HEK293 (cell line): ENCODE data around the gene IL6R.

Experiments used
- CTCF ChIA-PET: fragments of 350-600 bp; formaldehyde crosslinking; extraction: SDS; loops from one replicate; lab custom pipeline; 2021; ENCODE audit warnings: antibody characterized with exemption; lab: Yijun Ruan, JAX
- POLR2A ChIA-PET: fragments of 300-600 bp; formaldehyde crosslinking; extraction: SDS; loops from one replicate; lab custom pipeline; 2020; ENCODE audit warnings: antibody characterized with exemption, inconsistent platforms; lab: Yijun Ruan, JAX
- H3K27ac ChIP-seq: fragments of 200-500 bp; sonication (Bioruptor generic); 2 replicates; pipeline ENCODE4 v1.5.1; 2014; ENCODE audit warnings: low read depth, low read length, control low read depth, inconsistent platforms; ENCODE audit errors: extremely low read depth
- H3K36me3 ChIP-seq, 2 experiments: fragments of 200-500 bp in 1 of 2; sonication (Bioruptor generic) in 1 of 2; 1 replicate in 1 of 2; 2 replicates in 1 of 2; pipeline ENCODE4 v1.5.1; 2014 to 2017; ENCODE audit warnings: inconsistent platforms in 2 of 2, low read length in 2 of 2; ENCODE audit not compliant: control insufficient read depth in 2 of 2, insufficient read depth in 1 of 2
- H3K4me1 ChIP-seq: fragments of 200-500 bp; sonication (Bioruptor generic); 2 replicates; pipeline ENCODE4 v1.5.1; 2014; ENCODE audit warnings: mild to moderate bottlenecking, low read length, inconsistent platforms; ENCODE audit not compliant: control insufficient read depth, insufficient read depth
- H3K4me3 ChIP-seq: 2 replicates; pipeline ENCODE4 v1.5.1; 2011; ENCODE audit warnings: low read depth, mild to moderate bottlenecking, control low read depth, low read length, moderate library complexity
- H3K9me3 ChIP-seq: fragments of 200-500 bp; sonication (Bioruptor generic); 2 replicates; pipeline ENCODE4 v1.5.1; 2014; ENCODE audit warnings: low read depth, low read length, inconsistent platforms; ENCODE audit not compliant: control insufficient read depth, insufficient read depth
- BCL11B ChIP-seq: fragments of 450-650 bp; formaldehyde crosslinking; IDR thresholded peaks from 2 replicates; pipeline ENCODE4 v1.5.1; 2016; ENCODE audit warnings: low read depth, missing biosample characterization, missing genetic modification characterization
- GLI4 ChIP-seq: fragments of 450-650 bp; formaldehyde crosslinking; IDR thresholded peaks from 2 replicates; pipeline ENCODE4 v1.5.1; 2016; ENCODE audit warnings: missing biosample characterization, missing genetic modification characterization
- SP2 ChIP-seq: fragments of 450-650 bp; formaldehyde crosslinking; IDR thresholded peaks from 2 replicates; pipeline ENCODE4 v1.5.1; 2016; ENCODE audit warnings: missing biosample characterization, missing genetic modification characterization
- YY2 ChIP-seq: fragments of 450-650 bp; formaldehyde crosslinking; IDR thresholded peaks from 2 replicates; pipeline ENCODE4 v1.5.1; 2016; ENCODE audit warnings: missing biosample characterization, missing genetic modification characterization
- ZFP69B ChIP-seq: fragments of 450-650 bp; formaldehyde crosslinking; IDR thresholded peaks from 2 replicates; pipeline ENCODE4 v1.5.1; 2016; ENCODE audit warnings: missing biosample characterization, missing genetic modification characterization
- ZNF112 ChIP-seq: fragments of 450-650 bp; formaldehyde crosslinking; IDR thresholded peaks from 2 replicates; pipeline ENCODE4 v1.5.0; 2017; ENCODE audit warnings: missing biosample characterization, missing genetic modification characterization
- ZNF155 ChIP-seq: fragments of 450-650 bp; formaldehyde crosslinking; IDR thresholded peaks from 2 replicates; pipeline ENCODE4 v1.5.1; 2016; ENCODE audit warnings: missing biosample characterization, missing genetic modification characterization
- ZNF394 ChIP-seq: fragments of 450-650 bp; formaldehyde crosslinking; IDR thresholded peaks from 2 replicates; pipeline ENCODE4 v1.5.1; 2016; ENCODE audit warnings: missing biosample characterization, missing genetic modification characterization, mild to moderate bottlenecking, moderate library complexity, borderline replicate concordance
- ZNF416 ChIP-seq: fragments of 450-650 bp; formaldehyde crosslinking; IDR thresholded peaks from 2 replicates; pipeline ENCODE4 v1.5.1; 2016; ENCODE audit warnings: missing biosample characterization, missing genetic modification characterization
- ZNF473 ChIP-seq: fragments of 450-650 bp; formaldehyde crosslinking; IDR thresholded peaks from 2 replicates; pipeline ENCODE4 v1.5.1; 2017; ENCODE audit warnings: missing biosample characterization, missing genetic modification characterization
- ZNF548 ChIP-seq: fragments of 450-650 bp; formaldehyde crosslinking; IDR thresholded peaks from 2 replicates; pipeline ENCODE4 v1.5.1; 2016; ENCODE audit warnings: missing biosample characterization, missing genetic modification characterization
- ZNF558 ChIP-seq: fragments of 450-650 bp; formaldehyde crosslinking; IDR thresholded peaks from 2 replicates; pipeline ENCODE4 v1.5.1; 2016; ENCODE audit warnings: missing biosample characterization, missing genetic modification characterization
- ZNF658 ChIP-seq: fragments of 450-650 bp; formaldehyde crosslinking; IDR thresholded peaks from 2 replicates; pipeline ENCODE4; 2016; ENCODE audit warnings: missing biosample characterization, missing genetic modification characterization
- ZNF777 ChIP-seq: fragments of 450-650 bp; formaldehyde crosslinking; IDR thresholded peaks from 2 replicates; pipeline ENCODE4 v1.5.1; 2017; ENCODE audit warnings: missing biosample characterization, missing genetic modification characterization, borderline replicate concordance
- TF ChIP-seq, protein P1 (sequence below): fragments of 450-650 bp; formaldehyde crosslinking; IDR thresholded peaks from 2 replicates; pipeline ENCODE4 v1.5.1; 2017; ENCODE audit warnings: missing biosample characterization, missing genetic modification characterization
- TF ChIP-seq, protein P2 (sequence below): fragments of 450-650 bp; formaldehyde crosslinking; IDR thresholded peaks from 2 replicates; pipeline ENCODE4 v1.5.1; 2017; ENCODE audit warnings: missing biosample characterization, missing genetic modification characterization
- TF ChIP-seq, protein P3 (sequence below): fragments of 450-650 bp; formaldehyde crosslinking; IDR thresholded peaks from 2 replicates; pipeline ENCODE4 v1.5.1; 2016; ENCODE audit warnings: missing biosample characterization, missing genetic modification characterization
- TF ChIP-seq, protein P4 (sequence below): fragments of 450-650 bp; formaldehyde crosslinking; IDR thresholded peaks from 2 replicates; pipeline ENCODE4 v1.5.1; 2016; ENCODE audit warnings: missing biosample characterization, missing genetic modification characterization
- TF ChIP-seq, protein P5 (sequence below): fragments of 450-650 bp; formaldehyde crosslinking; IDR thresholded peaks from 2 replicates; pipeline ENCODE4 v1.5.1; 2016; ENCODE audit warnings: missing biosample characterization, missing genetic modification characterization

The IL6R gene

DNA sequence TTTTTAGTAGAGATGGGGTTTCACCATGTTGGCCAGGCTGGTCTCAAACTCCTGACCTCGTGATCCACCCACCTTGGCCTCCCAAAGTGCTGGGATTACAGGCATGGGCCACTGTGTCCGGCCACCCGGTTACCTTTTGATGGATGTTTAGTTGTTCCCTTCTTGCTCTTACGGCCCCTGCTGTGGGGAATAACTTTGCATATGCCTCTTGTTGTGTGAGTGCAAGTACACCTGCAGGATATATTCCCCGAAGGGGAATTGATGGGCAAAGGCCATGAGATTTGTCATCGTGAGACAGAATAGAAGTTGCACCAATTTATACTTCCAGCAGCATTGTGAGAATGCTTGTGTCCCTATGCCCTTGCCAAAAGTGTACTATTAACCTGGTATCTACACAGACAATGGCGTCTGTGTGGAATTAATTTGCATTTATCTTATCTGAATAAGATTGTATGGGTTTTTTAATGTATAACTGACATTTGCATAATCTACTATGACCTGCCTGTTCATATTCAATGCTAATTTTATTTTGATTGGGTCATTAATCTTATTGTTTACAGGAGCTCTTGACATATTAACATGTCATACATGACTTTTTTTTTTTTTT, 8.1 kb downstream of the IL6R start:
- ChIA-PET POLR2A (no interaction called here), CTCF (interaction anchor here (0.6 kb wide), 1 partner anchor 837 kb away, joined by 4 read pairs; no protein-coding TSS in a partner anchor)
- Histone ChIP-seq H3K36me3 (no peaks in the 10 kb centered on the region), H3K27ac (no peak overlapping the region), H3K9me3 (no peaks in the 10 kb centered on the region), H3K4me1 (peaks cover 4% of the 10 kb centered on the region), H3K4me3 (no peak overlapping the region)
- TF ChIP-seq SP2 (tag by site-specific recombination) (no peak), ZNF548 (tag by site-specific recombination) (no peak), ZNF155 (tag by site-specific recombination) (no peak), YY2 (tag by site-specific recombination) (no peak), ZNF658 (tag by site-specific recombination) (no peak), ZFP69B (no peak), GLI4 (tag by site-specific recombination) (no peak), ZNF394 (tag by site-specific recombination) (no peak), ZNF777 (tag by site-specific recombination) (no peak), ZNF416 (no peak), BCL11B (tag by site-specific recombination) (no peak), ZNF112 (tag by site-specific recombination) (no peak)
- TF ChIP-seq, protein P1, sequence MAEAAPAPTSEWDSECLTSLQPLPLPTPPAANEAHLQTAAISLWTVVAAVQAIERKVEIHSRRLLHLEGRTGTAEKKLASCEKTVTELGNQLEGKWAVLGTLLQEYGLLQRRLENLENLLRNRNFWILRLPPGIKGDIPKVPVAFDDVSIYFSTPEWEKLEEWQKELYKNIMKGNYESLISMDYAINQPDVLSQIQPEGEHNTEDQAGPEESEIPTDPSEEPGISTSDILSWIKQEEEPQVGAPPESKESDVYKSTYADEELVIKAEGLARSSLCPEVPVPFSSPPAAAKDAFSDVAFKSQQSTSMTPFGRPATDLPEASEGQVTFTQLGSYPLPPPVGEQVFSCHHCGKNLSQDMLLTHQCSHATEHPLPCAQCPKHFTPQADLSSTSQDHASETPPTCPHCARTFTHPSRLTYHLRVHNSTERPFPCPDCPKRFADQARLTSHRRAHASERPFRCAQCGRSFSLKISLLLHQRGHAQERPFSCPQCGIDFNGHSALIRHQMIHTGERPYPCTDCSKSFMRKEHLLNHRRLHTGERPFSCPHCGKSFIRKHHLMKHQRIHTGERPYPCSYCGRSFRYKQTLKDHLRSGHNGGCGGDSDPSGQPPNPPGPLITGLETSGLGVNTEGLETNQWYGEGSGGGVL (tag by site-specific recombination): no peak
- TF ChIP-seq, protein P2, sequence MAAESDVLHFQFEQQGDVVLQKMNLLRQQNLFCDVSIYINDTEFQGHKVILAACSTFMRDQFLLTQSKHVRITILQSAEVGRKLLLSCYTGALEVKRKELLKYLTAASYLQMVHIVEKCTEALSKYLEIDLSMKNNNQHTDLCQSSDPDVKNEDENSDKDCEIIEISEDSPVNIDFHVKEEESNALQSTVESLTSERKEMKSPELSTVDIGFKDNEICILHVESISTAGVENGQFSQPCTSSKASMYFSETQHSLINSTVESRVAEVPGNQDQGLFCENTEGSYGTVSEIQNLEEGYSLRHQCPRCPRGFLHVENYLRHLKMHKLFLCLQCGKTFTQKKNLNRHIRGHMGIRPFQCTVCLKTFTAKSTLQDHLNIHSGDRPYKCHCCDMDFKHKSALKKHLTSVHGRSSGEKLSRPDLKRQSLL (tag by site-specific recombination): no peak
- TF ChIP-seq, protein P3, sequence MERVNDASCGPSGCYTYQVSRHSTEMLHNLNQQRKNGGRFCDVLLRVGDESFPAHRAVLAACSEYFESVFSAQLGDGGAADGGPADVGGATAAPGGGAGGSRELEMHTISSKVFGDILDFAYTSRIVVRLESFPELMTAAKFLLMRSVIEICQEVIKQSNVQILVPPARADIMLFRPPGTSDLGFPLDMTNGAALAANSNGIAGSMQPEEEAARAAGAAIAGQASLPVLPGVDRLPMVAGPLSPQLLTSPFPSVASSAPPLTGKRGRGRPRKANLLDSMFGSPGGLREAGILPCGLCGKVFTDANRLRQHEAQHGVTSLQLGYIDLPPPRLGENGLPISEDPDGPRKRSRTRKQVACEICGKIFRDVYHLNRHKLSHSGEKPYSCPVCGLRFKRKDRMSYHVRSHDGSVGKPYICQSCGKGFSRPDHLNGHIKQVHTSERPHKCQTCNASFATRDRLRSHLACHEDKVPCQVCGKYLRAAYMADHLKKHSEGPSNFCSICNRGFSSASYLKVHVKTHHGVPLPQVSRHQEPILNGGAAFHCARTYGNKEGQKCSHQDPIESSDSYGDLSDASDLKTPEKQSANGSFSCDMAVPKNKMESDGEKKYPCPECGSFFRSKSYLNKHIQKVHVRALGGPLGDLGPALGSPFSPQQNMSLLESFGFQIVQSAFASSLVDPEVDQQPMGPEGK (tag by site-specific recombination): no peak
- TF ChIP-seq, protein P4, sequence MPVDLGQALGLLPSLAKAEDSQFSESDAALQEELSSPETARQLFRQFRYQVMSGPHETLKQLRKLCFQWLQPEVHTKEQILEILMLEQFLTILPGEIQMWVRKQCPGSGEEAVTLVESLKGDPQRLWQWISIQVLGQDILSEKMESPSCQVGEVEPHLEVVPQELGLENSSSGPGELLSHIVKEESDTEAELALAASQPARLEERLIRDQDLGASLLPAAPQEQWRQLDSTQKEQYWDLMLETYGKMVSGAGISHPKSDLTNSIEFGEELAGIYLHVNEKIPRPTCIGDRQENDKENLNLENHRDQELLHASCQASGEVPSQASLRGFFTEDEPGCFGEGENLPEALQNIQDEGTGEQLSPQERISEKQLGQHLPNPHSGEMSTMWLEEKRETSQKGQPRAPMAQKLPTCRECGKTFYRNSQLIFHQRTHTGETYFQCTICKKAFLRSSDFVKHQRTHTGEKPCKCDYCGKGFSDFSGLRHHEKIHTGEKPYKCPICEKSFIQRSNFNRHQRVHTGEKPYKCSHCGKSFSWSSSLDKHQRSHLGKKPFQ (tag by site-specific recombination): no peak
- TF ChIP-seq, protein P5, sequence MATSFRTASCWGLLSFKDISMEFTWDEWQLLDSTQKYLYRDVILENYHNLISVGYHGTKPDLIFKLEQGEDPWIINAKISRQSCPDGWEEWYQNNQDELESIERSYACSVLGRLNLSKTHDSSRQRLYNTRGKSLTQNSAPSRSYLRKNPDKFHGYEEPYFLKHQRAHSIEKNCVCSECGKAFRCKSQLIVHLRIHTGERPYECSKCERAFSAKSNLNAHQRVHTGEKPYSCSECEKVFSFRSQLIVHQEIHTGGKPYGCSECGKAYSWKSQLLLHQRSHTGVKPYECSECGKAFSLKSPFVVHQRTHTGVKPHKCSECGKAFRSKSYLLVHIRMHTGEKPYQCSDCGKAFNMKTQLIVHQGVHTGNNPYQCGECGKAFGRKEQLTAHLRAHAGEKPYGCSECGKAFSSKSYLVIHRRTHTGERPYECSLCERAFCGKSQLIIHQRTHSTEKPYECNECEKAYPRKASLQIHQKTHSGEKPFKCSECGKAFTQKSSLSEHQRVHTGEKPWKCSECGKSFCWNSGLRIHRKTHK (tag by site-specific recombination): no peak

DNA sequence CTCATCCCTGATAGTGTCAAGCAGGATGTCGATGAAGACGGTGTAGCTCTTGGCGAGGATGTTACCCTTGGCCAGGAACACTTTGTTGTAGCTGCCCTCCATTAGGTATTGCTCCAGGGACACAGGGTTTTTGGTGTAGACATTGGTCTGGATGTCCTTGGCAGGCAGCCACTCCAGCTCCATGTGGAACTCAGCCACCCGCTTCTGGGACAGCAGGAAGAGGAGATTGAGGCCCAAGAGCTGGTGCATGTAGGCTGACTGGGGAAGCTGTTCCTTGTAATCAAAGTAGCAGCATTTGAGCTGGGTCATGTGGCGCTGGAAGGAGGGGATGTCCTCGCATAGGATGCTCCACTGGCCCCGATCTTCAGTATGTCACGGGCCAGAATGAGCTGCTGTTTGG, 9.5 kb downstream of the IL6R start:
- ChIA-PET POLR2A (no interaction called here), CTCF (interaction anchor here (0.5 to 0.8 kb wide), 4 partner anchors 10 to 507 kb away, joined by 3 to 5 read pairs (median 4); no protein-coding TSS in a partner anchor)
- no peak overlapping the region for H3K4me3 ChIP-seq
- no peak overlapping the region for H3K27ac ChIP-seq
- no peaks in the 10 kb centered on the region for H3K36me3 ChIP-seq
- H3K4me1 ChIP-seq: peaks cover 16% of the 10 kb centered on the region
- TF ChIP-seq ZNF558 (tag by site-specific recombination) (no peak), ZNF473 (no peak)
- H3K9me3 ChIP-seq: no peaks in the 10 kb centered on the region
